Stomach (tissue), 9 donors: Measurements from ENCODE around the gene MYOCOS. TPM values are rescaled to one million over a fixed set of nuclear protein-coding genes. Genes with fewer than 3 reads are reported as not detected.

Experiments used
- DNase-seq, 2 donors: peaks; one replicate each; pipeline versions ENCODE4 v3.0.0 to v3.0.0-alpha.2; 2013 to 2019
- H3K27ac ChIP-seq, 5 donors: fragments of 200-600 bp in 4 of 5; sonication (generic) in 4 of 5; one replicate each; pipeline ENCODE4 v1.5.1; 2013 to 2019; ENCODE audit warnings: mild to moderate bottlenecking in 1 of 5, moderate library complexity in 1 of 5
- H3K27me3 ChIP-seq, 3 donors: fragments of 200-600 bp; sonication (generic); one replicate each; pipeline ENCODE4 v1.5.1; 2017 to 2019; ENCODE audit warnings: mixed run types in 1 of 3
- H3K36me3 ChIP-seq, 4 donors: fragments of 200-600 bp; sonication (generic); 1 replicate in 3 of 4; 2 replicates in 1 of 4; pipeline ENCODE4 v1.5.1; 2016 to 2019
- H3K4me1 ChIP-seq, 4 donors: fragments of 200-600 bp; sonication (generic); one replicate each; pipeline ENCODE4 v1.5.1; 2016 to 2019
- H3K4me3 ChIP-seq, 4 donors: fragments of 200-600 bp; sonication (generic) in 3 of 4; one replicate each; pipeline ENCODE4 v1.5.1; 2016 to 2019; ENCODE audit warnings: mild to moderate bottlenecking in 1 of 4
- H3K9me3 ChIP-seq, 4 donors: fragments of 200-600 bp; sonication (generic); one replicate each; pipeline ENCODE4 v1.5.1; 2016 to 2019
- EP300 ChIP-seq: sonication (generic); formaldehyde crosslinking; IDR thresholded peaks from one replicate; pipeline ENCODE4 v1.6.1; 2017; ENCODE audit warnings: antibody characterized with exemption
- POLR2A ChIP-seq, 4 donors: fragments of 450-650 bp; IDR thresholded peaks; one replicate each; pipeline ENCODE4 v1.6.1; 2016; ENCODE audit warnings: antibody characterized with exemption in 4 of 4, control low read depth in 2 of 4, mild to moderate bottlenecking in 1 of 4, moderate library complexity in 1 of 4
- POLR2AphosphoS5 ChIP-seq, 3 donors: sonication (generic); formaldehyde crosslinking; IDR thresholded peaks; one replicate each; pipeline ENCODE4 v1.6.1; 2016; ENCODE audit warnings: antibody characterized with exemption in 3 of 3
- WGBS, 5 donors: extraction: QIAGEN DNeasy Blood & Tissue Kit in 3 of 5; methylation state at CpG; one replicate each; pipeline versions ENCODE4 v1.1.5 to v1.1.7; 2013 to 2018; 5-methylcytosine and 5-hydroxymethylcytosine counted together
- intact Hi-C: fragments of 100-400 bp; cut with DNase I; formaldehyde crosslinking; loops from one replicate; pipeline ENCODE4 v1.15.1; 2023; ENCODE audit warnings: low total_unique reads
- polyA plus RNA-seq, 3 donors: library from polyadenylated mRNA; stranded (reverse); fragments of 200-250 nt; gene quantifications; one replicate each; pipeline ENCODE4 v1.2.3, GENCODE V29; 2013
- total RNA-seq, 5 donors: library from RNA; depleted of rRNA; stranded (reverse); fragments of >200 nt; gene quantifications; one replicate each; pipeline versions ENCODE4 v1.1.0 to v1.2.3, GENCODE V29; 2014 to 2016
- TF ChIP-seq, protein P1 (sequence below), 7 experiments: fragments of 450-650 bp in 4 of 7; fragments of 200-600 bp in 3 of 7; sonication (generic) in 3 of 7; IDR thresholded peaks; one replicate each; pipeline ENCODE4 v1.5.1; 2016 to 2019; ENCODE audit warnings: antibody characterized with exemption in 7 of 7, control low read depth in 2 of 7, mild to moderate bottlenecking in 1 of 7
- donor health status: healthy with polysubstance abuse.
- donor health status: Bipolar disorder and iron deficiency.
- donor health status: healthy.

The MYOCOS gene
- total and polyA plus RNA-seq, 8 donors, result not detected

DNA sequence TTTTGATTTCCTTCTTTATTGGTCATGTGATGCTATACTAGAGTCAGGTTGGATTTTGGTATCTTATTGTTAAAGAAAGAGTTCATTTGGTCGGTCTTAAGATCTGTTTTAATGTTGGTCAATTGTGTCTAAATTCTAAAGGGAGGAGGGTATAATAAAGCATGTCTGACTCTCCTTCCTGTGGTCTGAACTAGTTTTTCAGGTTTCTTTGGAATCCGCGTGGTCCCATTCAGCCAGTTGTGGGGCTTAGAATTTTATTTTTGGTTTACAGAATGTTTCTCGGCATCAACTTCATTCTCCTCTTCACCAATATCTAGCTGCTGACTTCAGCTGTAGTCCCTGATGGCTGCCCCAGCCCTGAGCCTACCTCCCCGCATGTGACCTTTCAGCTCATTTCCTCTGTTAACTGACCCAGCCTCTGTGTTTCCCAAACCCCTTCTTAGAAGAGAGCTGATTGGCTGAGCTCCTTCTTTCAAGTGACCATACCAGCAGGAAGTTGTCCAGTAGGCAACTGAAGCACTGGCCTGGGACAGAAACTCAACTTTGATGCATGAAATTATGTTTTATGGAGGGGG lies 39.1 kb downstream of the MYOCOS start:
- intact Hi-C loops, result no loop called here
- no peaks in the 10 kb centered on the region for H3K9me3 ChIP-seq
- no peaks in the 10 kb centered on the region for H3K36me3 ChIP-seq
- H3K4me3 ChIP-seq, result no peak overlapping the region
- no peak for DNase-seq
- no peak for TF ChIP-seq EP300
- peaks cover 0 to 21% (median 7%) of the 10 kb centered on the region in 4 donors for H3K4me1 ChIP-seq
- H3K27me3 ChIP-seq, result no peaks in the 10 kb centered on the region
- H3K27ac ChIP-seq, result peak overlapping the region in 1 of 5 donors; percentile 5
- 68 to 89% (median 74%) methylated on average over 5 of the region's 5 CpGs for WGBS, 5 donors

DNA sequence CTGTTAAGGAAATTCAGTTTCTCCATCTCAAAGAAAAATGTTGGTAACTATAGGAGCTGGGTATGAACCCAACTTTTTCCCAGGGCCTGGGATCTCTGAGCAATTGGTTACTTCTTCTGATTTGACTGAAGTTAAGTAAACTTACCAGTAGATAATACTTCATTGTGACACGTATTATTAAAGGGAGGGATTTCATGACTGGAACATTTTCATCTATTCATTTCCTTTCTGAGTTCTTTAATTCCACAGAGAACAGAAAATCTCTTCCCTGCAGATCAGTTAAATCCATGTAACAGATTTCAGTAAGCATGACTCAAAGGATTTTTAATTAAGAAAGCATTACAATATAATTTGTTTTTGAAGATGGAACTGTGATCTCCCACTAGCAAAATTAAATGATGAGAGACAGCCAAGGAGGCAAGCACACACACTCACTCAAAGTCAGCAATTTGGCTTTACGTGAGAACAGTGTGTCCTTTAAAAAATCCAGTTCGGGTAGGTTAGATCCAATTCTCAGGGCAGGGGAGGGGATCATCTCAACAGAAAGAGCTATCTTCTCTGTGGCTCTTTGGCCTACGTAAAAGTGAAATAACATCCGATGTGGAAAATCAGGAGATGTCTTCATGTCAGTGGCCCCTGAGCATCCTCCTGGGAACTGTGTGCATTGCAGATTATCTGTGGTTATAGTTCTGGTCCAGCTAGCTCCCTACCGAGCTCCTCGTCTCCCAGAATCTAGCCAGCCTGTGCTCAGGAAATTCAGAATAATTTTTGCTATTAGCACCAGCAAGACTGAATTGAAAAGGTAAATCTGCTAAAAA lies 41.2 kb downstream of the MYOCOS start:
- no peaks in the 10 kb centered on the region for H3K9me3 ChIP-seq
- peaks cover 0 to 18% (median 5%) of the 10 kb centered on the region in 4 donors for H3K4me1 ChIP-seq
- TF ChIP-seq POLR2A (IDR thresholded peaks at IDR 0.05) (no peak), POLR2AphosphoS5 (IDR thresholded peaks at IDR 0.05) (no peak), EP300 (no peak)
- TF ChIP-seq, protein P1, sequence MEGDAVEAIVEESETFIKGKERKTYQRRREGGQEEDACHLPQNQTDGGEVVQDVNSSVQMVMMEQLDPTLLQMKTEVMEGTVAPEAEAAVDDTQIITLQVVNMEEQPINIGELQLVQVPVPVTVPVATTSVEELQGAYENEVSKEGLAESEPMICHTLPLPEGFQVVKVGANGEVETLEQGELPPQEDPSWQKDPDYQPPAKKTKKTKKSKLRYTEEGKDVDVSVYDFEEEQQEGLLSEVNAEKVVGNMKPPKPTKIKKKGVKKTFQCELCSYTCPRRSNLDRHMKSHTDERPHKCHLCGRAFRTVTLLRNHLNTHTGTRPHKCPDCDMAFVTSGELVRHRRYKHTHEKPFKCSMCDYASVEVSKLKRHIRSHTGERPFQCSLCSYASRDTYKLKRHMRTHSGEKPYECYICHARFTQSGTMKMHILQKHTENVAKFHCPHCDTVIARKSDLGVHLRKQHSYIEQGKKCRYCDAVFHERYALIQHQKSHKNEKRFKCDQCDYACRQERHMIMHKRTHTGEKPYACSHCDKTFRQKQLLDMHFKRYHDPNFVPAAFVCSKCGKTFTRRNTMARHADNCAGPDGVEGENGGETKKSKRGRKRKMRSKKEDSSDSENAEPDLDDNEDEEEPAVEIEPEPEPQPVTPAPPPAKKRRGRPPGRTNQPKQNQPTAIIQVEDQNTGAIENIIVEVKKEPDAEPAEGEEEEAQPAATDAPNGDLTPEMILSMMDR (IDR thresholded peaks at IDR 0.05), result no peak
- no peak for DNase-seq
- no peak overlapping the region for H3K4me3 ChIP-seq
- intact Hi-C loops, result no loop called here
- H3K27me3 ChIP-seq, result no peaks in the 10 kb centered on the region
- H3K36me3 ChIP-seq, result no peaks in the 10 kb centered on the region
- H3K27ac ChIP-seq, result peak overlapping the region in 4 of 5 donors; percentile 23 to 75 (median 60)
- WGBS, 5 donors, result 58 to 79% (median 74%) methylated on average over 7 of the region's 7 CpGs

DNA sequence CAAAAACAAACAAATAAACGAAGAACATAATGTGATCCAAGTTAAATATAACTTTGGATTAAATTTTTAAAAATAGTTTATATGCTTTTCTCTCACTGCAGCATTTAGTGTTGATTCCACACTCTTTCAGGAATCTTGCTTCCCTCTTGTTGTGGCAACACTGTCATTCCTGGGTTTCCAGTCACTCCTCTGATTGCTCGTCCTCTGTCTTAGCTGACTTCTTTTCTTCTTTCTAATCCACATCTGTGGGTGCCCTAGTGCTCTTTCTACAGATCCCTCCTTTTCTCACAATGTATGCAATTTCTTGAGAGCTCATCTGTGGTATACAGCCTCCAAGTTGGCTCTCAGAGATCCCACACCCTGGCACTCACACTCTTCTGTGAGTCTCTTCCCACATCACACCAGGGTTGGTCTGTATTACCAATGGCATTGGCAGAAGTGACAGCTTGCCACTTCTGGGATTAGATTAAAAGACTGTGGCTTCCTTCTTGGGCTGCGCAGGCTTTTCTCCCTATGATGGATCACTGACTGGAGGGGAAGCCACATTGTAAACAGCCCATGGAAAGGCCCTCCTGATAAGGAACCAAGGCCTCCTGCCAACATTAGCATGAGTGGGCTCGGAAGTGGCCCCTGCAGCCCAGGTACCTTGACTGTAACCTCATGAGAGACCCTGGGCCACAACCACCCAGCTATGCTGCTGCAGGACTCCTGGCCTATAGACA lies 42.0 kb downstream of the MYOCOS start:
- H3K4me1 ChIP-seq, result peaks cover 0 to 18% (median 5%) of the 10 kb centered on the region in 4 donors
- DNase-seq, result no peak
- H3K27me3 ChIP-seq, result no peaks in the 10 kb centered on the region
- TF ChIP-seq, protein P1 (IDR thresholded peaks at IDR 0.05), result no peak
- TF ChIP-seq POLR2AphosphoS5 (IDR thresholded peaks at IDR 0.05) (no peak), POLR2A (IDR thresholded peaks at IDR 0.05) (no peak), EP300 (no peak)
- intact Hi-C loops, result no loop called here
- peak overlapping the region in 4 of 5 donors; percentile 24 to 75 (median 61) for H3K27ac ChIP-seq
- no peak overlapping the region for H3K4me3 ChIP-seq
- WGBS, 5 donors, result 38 to 54% (median 46%) methylated on average over 3 to 4 of the region's 4 CpGs
- H3K9me3 ChIP-seq, result no peaks in the 10 kb centered on the region
- no peaks in the 10 kb centered on the region for H3K36me3 ChIP-seq

DNA sequence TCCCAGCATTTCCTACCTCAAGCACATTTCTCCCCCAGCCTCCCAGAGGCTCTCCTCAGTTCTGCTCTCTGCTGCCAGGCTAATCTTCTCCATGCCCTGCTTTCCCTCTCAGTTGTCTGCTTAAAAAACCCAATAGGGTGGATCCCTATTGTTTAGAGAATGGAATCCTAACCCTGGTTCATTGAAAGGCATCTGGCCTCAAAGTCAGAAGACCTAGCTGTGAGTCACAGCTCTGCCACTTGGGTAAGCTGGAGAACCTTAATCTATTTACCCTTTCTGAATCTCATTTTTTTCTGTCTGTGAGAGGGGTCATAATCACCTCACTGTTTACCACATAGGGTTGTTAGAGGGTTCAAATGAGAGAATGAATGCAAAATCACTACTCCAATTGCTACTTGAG lies 42.9 kb downstream of the MYOCOS start:
- TF ChIP-seq EP300 (no peak), POLR2AphosphoS5 (IDR thresholded peaks at IDR 0.05) (no peak), POLR2A (IDR thresholded peaks at IDR 0.05) (no peak)
- TF ChIP-seq, protein P1 (IDR thresholded peaks at IDR 0.05), result no peak
- H3K27ac ChIP-seq, result peak overlapping the region in 2 of 5 donors; percentile 57 to 75
- no peaks in the 10 kb centered on the region for H3K27me3 ChIP-seq
- intact Hi-C loops, result no loop called here
- peaks cover 0 to 18% (median 5%) of the 10 kb centered on the region in 4 donors for H3K4me1 ChIP-seq
- no peak for DNase-seq
- H3K36me3 ChIP-seq, result no peaks in the 10 kb centered on the region
- no peak overlapping the region for H3K4me3 ChIP-seq
- no peaks in the 10 kb centered on the region for H3K9me3 ChIP-seq
